OCI-M2 (cell line): ENCODE results near the gene UFC1.
A peak's percentile ranks its signal among the peaks of the same experiment; 100 is the strongest.

ENCODE experiments used
- DNase-seq: peaks from one replicate; lab custom pipeline; 2025; ENCODE audit not compliant: unreplicated experiment; lab: John Stamatoyannopoulos, UW

UFC1 gene

GRCh38 chr1:161133220-161133740, 20.5 kb upstream of the UFC1 start:
- no peak for DNase-seq

- no peak for DNase-seq
Observed at GRCh38 chr1:161137881-161138280, 15.9 kb upstream of the UFC1 start.

- DNase-seq: no peak
Observed at GRCh38 chr1:161138431-161138830, 15.3 kb upstream of the UFC1 start.

- DNase-seq: peak; percentile 4
Observed at GRCh38 chr1:161139766-161140165, 14.0 kb upstream of the UFC1 start.

DNA sequence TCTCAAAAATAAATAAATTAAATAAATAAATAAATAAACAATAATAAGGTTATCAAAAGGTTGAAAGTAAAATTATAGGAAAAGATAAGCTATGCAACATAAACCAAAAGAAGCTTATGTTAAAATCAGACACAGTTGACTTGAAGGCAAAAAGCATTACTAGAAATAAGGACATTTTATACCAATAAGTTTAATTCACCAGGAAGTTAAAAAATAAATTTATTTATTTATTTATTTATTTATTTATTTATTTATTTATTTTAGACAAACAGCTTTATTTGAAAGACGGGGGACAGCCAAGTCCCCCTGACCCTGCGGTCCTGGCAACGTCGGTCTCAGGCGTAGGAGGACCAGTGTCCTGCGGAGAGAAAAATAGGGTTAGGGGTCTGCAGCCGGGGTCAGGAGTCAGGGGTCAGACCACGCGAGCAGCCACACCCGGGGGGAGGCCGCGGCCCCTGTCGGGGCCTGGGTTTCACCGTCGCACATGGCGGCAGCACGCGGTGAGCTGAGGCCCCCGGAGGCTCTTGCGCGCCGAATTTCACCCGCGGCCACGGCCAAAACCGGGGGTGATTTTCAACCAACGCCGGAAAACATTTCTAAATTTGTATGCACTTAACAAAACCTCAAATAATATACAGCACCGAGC, 12.9 kb upstream of the UFC1 start:
- no peak for DNase-seq

DNA sequence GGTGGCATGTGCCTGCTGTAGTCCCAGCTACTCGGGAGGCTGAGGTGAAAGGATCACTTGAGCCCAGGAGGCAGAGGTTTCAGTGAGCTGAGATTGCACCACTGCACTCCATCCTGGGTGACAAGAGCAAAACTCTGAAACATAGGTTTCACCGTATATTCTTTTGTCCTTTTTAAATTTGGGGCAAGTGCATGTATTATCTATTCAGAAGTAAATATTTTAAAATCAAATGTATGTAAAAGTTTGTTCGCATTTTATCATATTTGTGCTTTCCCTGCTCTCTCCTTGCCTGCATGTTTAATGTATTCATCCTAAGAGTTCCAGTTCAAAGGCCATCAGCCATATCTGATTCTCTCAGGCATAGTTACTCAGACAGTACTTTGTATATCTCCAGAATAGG, 7.9 kb upstream of the UFC1 start:
- no peak for DNase-seq

DNA sequence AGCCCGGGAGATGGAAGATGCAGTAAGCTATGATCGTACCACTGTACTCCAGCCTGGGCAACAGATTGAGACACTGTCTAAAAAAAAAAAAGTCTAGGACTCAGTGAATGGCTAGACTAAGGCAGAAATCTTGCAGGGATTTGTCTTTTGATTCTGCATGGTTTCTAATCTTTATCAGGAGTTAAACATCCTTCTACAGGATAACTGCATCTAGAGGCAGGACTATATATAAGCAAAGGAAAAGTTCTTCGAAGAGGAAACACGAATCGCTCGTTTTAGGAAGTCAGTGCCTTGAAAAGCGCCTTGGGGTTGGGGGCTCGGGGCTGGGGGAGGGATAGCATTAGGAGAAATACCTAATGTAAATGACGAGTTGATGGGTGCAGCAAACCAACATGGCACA, 602 bp upstream of the UFC1 start:
- DNase-seq: no peak

DNA sequence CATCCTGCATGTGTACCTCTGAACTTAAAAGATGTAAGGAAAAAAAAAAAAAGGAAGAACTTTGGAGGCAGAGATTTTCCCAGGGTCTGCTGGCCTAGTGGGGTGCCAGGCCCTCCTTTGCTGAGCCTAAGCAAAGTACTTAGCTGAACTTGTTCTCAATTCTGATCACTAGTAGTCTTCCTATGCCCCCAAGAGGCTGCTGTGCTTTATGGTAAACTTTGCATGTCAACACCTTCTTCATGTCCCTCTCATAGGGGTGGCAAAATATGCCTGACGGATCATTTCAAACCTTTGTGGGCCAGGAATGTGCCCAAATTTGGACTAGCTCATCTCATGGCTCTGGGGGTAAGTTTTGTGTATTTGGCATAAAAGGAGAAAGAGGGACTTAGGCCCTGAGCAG, 4.1 kb downstream of the UFC1 start:
- no peak for DNase-seq

DNA sequence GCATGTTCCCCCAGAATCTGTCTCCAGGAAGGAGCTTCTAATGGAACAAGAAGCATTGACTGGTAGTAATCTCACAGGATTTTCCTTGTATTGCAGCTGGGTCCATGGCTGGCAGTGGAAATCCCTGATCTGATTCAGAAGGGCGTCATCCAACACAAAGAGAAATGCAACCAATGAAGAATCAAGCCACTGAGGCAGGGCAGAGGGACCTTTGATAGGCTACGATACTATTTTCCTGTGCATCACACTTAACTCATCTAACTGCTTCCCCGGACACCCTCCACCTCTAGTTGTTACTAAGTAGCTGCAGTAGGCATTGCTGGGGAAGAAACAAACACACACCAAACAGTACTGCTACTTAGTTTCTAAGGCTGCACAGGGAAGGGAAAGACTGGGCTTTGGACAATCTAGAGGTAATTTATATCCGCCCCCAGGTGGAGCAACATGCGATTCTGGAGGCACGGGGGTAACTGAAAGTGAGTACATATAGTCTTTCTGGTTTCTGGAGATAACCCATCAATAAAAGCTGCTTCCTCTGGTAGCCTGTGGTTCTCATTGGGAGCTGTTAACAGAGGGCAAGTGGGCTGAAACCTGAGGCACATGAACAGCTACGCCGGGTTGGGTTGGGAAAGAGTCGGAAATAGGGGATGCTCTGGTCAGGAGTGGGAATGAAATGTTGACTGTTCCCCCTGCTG, 4.7 kb downstream of the UFC1 start:
- peak; percentile 24 for DNase-seq

DNA sequence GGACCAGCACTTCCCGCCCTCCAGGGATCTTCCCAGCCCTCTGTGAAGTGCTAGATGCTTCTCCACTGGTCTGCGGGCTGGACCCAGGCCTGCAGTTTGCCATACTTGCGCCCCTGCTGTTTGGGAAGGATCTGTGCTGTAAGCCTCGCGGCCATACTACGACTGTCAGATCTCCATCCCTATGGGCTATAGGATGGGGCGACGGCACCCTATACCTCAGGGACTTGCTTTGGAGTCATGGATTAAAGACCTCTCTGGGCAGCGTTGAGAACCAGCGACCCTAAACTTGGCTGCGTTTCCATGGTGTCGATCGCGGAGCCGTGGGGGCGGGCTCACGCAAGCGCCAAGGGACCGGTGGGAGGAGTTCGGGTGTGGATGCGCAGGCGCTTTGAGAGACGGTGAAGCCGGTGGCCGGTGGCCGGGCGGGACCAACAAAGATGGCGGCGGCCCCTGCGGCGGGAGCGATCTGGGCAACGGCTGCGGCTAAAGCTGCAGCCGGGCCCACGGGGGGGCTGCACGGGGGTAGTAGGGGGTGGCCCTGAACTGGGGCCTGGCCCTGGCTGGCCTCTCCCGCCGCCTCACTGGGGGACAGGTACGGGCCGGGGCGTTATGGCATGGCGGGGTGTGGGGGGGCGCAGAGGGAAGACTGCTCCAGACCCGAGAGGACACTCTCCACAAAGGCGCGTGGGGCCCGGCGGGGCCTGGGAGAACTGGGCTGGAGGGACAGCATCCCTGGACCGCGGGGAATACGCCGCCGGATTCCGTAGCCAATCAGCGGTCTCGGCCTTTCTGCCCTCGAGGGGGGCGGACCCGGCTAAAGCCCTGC, 5.5 kb downstream of the UFC1 start, which contains the start of gene USP21:
USP21 (plus strand) TSS at position 414 of the 826 bp plus-strand sequence. CDS start 1,141 bp downstream, outside the sequence.
- peak; percentile 39 for DNase-seq

DNA sequence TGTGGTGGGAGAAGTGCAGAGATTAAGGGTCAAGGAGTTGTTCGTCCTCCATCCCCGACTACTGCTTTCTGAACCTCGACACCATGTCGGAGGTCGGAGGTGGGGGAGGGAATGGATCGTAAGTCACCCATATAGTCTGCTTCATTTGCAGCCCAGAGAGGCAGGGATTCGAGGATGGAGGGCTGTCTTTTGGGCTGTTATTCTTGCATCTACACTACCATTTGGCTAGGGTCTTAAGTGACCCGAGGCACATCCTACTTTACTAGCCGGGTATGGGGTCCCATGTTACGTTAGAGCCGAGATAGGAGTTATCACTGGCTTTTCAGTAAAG, 6.1 kb downstream of the UFC1 start:
- no peak for DNase-seq

DNA sequence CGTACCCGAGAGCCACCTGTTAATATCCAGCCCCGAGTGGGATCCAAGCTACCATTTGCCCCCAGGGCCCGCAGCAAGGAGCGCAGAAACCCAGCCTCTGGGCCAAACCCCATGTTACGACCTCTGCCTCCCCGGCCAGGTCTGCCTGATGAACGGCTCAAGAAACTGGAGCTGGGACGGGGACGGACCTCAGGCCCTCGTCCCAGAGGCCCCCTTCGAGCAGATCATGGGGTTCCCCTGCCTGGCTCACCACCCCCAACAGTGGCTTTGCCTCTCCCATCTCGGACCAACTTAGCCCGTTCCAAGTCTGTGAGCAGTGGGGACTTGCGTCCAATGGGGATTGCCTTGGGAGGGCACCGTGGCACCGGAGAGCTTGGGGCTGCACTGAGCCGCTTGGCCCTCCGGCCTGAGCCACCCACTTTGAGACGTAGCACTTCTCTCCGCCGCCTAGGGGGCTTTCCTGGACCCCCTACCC, 6.9 kb downstream of the UFC1 start:
- no peak for DNase-seq

DNA sequence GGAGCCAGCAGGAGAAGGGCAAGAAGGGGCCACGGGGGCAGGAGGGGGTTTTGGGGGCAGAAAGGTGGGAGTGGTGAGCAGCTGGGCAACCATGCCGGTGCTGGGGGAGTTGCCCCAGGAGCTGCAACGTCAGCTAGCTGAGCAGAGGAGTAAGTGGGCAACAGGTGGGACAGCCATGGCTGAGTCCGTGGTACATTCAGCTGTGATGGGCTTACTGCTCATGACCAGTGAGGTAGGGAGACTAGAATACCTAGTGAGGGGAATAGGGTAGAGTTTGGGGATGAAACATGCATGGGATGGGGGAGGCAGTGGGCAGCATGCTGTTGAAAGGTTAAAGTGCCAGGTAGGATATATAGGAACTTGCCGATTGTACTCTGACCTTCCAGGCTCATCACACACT, 7.9 kb downstream of the UFC1 start:
- DNase-seq: no peak

DNA sequence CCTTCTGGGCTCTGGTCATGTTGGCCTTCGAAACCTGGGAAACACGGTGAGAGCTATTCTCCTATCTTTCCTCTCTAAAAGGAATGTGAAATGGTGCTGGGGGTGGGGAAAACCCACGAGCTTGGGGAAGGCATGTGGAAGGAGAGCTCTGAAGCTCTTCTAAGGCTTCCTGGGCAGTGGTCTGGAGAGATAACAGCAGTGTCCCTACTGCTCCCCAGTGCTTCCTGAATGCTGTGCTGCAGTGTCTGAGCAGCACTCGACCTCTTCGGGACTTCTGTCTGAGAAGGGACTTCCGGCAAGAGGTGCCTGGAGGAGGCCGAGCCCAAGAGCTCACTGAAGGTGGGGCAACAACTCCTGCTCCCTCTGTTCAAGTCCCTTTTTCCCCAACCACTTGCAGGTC, 8.3 kb downstream of the UFC1 start:
- DNase-seq: no peak

DNA sequence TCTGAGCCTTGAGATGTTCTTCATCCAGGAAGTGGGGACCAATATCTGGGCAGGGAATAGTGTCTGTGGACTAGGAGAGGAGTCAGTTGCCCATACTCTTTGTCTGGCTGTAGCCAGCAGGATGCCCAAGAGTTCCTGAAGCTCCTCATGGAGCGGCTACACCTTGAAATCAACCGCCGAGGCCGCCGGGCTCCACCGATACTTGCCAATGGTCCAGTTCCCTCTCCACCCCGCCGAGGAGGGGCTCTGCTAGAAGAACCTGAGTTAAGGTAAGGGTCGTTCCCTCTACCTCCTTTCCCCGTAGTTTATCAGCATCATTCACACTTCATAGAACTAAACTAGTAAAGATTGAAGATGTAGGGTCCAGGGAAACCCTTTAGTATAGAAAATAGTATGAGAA, 9.0 kb downstream of the UFC1 start:
- DNase-seq: no peak

DNA sequence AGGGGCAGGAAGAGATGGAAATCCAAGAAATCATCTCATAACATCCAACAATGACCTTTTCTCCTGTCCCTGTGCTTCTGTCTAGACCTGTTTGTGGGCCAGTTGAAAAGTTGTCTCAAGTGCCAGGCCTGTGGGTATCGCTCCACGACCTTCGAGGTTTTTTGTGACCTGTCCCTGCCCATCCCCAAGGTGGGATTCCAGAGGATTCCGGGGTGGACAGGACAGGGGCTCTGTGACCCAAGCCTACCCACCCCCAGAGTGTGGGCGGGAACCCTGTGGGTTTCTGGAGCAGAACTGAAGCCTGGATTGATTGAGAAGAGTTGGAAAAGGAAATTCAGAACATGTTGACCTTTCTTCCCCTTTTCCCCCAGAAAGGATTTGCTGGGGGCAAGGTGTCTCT, 10.0 kb downstream of the UFC1 start:
- no peak for DNase-seq

- DNase-seq: no peak
Observed at GRCh38 chr1:161164901-161165610, 11.3 kb downstream of the UFC1 start.

DNA sequence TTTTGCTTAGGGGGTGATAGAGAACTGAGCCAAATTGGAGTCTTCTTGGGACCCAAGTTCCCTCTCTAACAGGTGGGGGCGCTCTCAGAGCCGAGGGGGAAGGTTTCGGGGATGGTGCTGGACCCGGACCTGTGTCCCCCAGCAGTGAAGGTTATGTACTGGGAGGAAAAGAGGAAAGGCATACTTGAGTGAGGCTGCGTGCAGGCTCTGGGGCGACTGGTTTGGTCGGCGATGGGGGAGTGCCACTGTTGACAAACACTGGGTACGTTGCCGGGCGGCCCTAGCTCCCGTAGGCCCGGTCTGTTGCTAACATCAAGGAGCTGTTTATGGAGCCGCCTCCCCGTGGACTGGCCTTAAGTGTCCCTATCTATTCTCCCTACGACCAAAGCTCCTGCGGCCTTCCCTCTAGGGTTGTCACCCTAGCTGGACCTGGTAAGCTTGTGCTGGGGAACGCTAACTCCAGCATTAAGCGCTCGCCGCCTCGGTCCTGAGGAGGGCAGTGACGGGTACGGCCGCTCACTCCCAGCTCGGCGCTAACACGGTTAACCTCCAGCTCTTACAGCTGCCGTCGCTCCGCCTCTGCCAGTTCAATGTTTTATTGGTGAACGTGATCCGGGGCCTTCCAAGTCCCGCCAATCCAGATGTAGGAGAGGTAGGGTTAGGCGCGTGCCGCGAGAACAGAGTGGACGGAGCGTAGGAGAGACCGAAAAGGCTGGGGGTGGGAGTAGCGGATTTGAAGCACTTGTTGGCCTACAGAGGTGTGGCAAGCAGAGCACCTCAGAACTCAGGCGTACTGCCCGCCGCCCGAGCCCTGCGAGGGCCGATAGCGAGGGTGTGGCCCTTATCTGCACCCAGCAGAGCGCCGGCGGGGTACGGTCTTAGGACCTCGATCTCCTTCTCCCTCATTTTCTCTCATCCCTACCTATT, 12.2 kb downstream of the UFC1 start, which contains the start of gene PPOX:
PPOX (plus strand) TSS at position 685 of the 927 bp plus-strand sequence. CDS start 422 bp downstream, outside the sequence.
- DNase-seq: peak; percentile 77

GRCh38 chr1:161166669-161167548, 13.1 kb downstream of the UFC1 start:
- DNase-seq: no peak
